HG03108 (cell line): ENCODE results near the gene DPP9.
"Not testable (repeated sequence)": the region's sequence is repeated elsewhere in the genome, so short reads cannot be mapped to it uniquely, and the experiment has no call there.

Experiments used
- ATAC-seq: cut with Tn5 transposase; IDR thresholded peaks from one replicate; pipeline ENCODE4 v1.9.1; 2021; ENCODE audit warnings: moderate library complexity; ENCODE audit not compliant: unreplicated experiment

The DPP9 gene

DNA sequence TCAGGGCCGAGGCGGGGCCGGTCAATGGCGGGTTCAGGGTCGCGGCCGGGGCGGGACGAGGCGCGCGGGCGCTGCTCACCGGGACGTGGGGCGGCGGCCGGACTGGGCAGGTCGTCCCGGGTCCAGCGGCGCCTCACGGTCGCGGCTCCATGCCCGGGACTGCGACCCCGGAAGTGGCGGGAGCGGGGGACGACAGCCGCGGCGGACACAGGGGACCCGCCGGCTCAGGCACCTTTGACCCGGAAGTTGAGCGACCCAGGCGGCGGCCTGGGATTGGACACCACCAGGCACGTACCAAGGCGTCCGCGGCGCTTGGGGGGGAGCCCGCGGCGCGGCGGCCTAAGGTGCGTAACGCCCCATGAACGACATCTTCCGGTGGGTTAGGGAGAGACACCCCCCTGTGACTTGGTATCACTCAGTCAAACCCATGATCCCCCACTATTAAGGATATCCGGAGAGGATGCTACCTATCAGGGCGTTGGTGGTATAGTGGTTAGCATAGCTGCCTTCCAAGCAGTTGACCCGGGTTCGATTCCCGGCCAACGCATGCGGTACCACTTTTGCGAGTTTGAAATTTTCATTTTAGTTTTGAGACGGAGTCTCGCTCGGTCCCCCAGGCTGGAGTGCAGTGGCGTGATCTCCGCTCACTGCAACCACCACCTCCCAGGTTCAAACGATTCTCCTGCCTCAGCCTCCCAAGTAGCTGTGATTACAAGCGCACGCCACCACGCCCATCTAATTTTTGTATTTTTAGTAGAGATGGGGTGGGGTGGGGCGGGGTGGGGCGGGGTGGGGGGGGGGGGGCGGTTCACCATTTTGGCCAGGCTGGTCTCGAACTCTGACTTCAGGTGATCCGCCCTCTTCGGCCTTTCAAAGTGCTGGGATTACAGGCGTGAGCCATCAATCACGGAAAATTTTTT is at the start of gene DPP9:
Gene DPP9 (minus strand): TSS at position 248 of the 920 bp plus-strand sequence. CDS start 3,936 bp downstream, outside the sequence.
- peak; percentile 91 for ATAC-seq

DNA sequence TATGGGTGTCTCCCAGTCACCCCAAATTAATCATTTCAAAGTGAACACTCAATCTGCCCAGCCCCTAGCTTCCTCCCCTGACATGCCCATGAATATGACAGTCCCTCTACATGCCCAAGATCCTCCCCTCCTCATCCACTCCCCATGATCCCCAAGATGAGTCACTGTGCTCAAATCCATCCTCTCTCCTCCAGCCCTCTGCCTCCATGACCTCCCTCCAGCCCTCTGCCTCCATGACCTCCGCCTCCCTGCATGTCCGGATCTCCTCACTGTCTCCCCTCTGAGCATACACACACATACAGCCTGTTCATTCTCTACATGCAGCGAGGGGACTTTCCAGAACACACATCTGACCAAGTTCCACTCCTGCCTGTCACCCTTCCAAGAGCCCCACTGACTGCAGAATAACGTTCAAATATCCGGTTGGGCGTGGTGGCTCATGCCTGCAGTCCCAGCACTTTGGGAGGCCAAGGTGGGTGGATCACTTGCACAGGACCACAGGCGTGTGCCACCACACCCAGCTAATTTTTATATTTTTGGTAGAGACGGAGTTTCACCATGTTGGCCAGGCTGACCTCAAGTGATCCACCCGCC is 49.5 kb upstream of the DPP9 start:
- no peak for ATAC-seq

DNA sequence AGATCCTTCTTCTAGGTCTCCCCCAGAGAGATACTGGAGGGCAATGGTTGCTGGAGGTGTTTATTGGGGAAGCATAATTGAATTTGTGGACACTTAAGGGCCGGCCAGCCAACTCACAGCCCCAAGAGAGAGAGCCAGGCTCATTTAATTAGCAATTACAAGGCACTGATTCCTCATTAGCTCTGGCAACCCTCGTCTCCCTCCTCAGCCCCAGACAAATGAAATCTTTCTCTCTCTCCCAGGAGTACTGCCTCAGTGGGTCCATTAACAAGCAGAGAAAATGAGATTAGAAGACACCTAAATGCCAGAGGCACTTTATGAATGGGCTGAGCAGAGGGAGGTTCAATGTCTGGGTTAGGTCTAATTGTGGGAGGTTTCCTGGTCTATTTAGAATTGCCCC is 48.9 kb upstream of the DPP9 start:
- no peak for ATAC-seq

DNA sequence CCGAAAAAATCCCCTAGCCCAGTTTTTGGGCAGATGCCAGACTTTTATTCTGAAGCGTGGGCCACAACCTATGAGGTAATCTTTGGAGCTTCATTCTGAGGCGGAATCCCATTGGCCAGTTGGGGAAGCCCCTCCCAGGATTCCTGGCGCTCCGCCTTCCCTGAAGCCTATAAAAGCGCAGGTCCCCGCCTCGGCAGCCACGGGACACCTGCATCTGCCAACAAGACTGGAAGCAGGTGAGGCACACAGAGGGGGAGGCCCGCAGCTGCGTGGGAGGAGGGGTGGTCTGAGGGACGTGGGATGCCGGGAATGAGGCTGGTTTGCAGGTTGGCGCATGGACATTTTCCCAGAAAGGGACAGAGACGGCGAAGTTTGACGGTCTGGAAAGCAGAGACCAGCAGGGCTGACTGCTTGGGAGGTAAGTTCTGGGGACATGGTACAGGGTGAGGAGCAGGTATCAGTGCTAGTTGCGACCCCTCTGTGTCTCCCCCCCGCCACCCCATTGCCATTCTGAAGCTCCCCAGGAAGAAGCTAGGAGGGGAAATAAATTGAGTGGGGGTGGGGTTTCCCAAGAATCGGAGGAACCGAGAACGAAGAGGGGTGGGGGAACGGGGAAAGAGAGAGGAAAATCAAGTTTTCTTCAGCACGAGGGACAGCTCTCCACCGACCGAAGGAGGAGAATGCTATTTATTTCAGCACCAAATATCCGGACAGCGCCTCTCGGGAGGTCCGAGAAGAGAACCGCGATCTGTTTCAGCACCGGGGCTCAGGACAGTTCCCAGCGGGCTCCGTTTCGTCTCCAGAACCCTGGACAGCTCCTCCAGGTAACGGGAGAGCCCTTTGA is 45.5 kb upstream of the DPP9 start:
- ATAC-seq = no peak

DNA sequence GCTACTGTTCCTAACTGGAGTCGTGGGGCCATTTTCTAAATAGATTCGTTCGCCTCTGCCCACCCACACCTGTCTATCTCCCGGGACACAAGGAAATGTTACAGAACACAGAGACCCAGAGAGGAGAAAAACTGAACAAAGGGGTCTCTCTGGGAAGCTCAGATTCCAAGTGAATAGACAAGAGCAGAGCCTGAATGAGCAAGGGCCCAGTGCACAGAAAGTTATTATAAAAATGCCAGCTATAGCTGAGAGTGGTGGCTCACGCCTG is 40.7 kb upstream of the DPP9 start:
- no peak for ATAC-seq

DNA sequence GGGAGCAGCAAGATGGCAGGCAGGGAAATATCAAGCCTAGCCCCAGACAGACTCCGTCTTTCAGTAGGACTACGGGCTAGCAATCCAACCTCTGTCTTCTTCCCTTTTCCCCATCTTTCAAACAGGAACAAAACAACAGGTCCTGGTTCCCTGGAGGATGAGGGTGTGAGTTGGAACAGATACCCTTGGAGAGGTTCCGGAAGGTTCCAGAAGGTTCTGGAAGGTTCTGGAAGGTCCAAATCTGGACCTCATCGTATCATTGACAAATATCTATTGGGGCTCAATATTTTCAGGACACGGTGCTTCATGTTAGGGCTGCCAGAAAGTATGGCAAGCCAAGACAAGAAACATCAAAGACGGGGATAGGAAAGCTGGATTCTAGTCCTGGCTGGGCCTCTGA is 39.4 kb upstream of the DPP9 start:
- ATAC-seq = no peak

DNA sequence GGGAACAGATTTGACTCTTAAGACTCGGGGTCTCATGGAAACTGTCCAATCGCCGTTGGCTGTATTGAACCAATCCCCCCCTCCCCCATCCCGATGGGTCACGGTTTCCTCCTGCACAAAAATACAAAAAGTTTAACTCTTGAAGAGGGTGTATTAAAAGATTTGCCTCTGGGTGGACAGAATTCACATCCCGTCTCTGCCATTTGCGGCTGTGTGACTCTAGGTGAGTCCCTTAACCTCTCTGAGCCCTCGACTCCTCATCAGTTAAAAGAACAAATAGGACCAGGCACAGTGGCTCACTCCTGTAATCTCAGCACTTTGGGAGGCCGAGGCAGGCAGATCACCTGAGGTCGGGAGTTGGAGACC is 36.6 kb upstream of the DPP9 start:
- ATAC-seq = no peak

DNA sequence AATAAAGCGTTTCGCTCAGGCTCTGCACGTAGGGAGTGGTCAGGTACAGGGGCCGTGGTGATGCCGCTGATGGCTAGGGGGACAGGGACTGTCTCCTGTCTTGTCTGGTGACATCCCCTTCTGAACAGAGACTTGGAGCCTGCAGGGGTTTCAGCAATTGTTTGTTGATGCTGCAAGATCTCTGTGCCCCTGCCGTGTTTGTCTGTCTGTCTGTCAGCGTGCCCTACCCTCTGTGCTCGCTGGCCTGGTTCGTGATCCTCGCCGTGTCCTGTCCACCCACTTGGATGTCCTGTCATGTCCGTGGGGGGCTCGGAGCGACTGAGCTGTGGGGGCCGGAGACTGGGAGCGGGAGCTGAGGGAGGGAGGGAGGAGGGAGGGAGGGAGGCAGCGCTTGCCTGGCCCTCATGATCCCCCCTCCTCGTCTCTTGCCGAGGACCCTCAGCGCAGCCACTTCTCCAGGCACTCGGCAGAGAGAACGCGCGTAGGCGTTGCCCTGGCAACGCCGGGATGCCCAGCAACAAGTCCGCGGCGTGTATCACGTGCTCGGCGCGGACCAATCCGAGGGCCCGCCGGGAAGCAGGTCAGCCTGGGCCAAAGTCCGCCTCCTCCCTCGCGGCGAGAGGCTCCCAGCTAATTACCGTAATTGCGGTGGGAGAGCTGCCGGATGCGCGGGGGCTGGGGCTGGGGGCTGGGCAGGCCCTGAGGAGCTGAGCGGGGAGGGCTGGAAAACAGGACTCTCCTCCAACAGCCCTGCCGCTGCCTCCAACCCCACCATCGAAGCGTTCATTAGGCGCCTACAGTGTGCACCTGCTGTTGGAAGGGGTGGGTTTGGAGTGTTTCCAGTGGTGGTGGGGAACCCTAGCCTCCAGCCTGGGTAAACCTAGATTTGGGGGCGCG is 36.0 kb upstream of the DPP9 start:
- peak; percentile 45 for ATAC-seq

DNA sequence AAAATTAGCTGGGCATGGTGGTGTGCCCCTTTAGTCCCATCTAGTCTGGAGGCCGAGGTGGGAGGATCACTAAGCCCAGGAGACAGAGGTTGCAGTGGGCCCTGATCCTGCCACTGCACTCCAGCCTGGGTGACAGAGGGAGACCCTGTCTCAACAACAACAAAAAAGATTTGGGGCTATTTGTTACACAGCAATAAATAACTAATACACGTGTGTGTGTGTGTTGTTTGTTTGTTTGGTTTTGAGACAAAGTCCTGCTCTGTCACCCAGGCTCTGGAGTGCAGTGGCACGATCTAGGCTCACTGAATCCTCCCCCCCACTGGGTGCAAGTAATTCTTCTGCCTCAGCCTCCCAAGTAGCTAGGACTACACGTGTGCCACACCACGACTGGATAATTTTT is 35.0 kb upstream of the DPP9 start:
- no peak for ATAC-seq

DNA sequence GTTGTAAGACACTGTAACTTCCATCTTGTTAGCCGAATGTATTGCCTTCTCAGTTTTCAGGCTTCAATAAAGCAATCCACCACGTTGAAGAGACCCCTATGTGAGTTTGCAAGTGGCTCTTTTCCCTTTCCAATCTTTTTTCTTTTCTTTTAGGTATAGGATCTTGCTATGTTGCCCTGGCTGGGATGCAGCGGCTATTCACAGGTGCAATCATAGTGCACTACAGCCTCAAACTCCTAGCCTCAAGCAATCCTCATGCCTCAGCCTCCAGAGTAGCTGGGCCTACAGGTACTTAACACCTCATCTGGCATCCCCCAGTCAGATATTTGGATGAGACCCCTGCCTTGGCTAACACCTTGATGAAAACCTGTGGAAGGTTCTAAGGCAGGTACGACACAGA is 34.4 kb upstream of the DPP9 start:
- no peak for ATAC-seq

DNA sequence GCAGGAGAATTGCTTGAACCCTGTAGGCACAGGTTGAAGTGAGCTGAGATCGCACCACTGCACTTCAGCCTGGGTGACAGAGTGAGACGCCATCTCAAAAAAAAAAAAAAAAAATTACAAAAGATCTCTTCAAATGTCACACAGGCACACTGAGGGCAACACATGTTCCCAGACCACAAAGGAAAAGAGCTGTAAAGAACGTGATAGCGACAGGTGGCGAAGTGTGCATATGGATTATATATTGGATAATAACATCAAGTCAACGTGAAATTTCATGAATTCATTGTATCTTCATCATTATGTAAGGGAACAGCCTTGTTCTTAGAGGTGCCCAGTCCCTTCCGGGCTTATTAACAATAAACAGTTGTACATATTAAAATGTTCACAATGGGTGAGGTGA is 31.8 kb upstream of the DPP9 start:
- no peak for ATAC-seq

DNA sequence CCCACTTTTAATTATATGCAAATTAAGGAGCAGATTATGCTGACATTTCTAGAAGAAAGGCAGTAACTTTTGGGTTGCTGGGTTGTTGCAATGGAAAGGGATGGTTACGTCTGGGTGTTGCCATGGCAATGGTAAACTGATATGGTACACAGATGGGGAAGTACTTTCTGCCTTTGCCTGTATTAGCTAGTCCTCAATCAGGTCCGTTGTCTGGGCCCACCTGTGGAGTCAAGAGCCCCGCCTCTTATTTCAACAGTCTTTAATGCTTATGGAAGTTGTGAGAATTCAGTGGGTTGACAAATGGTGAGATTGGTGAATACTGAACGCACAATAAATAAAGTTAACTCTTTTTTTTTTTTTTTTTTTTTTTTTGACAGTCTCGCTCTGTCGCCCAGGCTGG is 30.6 kb upstream of the DPP9 start:
- ATAC-seq = no peak

DNA sequence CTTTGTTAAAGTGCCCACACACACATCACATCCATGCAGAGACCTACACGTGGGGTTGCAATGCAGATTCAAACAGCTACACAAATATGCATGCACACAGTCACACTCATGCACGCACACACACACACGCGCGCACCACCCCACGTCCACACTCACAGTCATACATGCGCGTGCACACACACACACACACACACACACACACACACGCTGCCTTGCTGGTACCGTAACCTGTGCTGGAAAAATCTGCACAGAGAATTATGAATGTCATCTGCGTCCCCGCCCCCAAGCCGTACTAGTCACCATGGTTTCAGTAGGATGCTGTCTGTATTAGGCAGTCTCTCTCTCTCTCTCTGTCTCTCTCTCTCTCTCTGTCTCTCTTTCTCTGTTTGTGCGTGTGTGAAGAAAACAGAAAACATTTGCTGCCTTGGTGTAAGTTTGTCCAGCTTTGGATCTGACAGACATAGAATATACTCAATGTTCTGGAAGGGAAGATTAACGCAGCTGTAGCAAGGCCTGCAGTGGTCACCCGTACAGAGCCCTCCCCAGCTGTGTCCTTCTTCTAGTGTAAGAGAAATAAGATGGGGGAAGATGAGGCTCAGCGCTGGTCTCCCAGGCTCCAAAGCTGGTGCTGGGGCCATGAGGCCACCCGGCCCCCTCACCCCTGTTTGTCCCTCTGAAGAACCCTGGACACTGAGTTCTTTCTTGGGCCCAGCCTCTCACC is 26.4 kb upstream of the DPP9 start:
- no peak for ATAC-seq

DNA sequence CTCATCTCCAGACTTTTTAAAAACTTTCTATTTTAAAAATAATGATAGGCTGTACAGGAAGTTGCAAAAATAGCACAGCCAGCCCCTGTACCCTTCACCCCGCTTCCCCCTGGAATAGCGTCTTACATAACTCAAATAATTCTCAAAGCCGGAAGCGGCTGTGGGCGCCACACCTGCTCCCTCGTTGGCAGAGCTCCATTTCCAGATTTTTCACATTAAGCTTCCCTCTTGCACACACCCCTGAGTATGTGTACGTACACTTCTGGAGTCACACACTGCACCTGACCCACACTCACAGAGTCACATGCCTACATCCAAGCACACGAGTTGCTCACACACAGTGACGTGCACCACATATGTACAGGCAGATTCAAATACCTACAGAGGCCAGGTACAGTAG is 24.9 kb upstream of the DPP9 start:
- no peak for ATAC-seq

DNA sequence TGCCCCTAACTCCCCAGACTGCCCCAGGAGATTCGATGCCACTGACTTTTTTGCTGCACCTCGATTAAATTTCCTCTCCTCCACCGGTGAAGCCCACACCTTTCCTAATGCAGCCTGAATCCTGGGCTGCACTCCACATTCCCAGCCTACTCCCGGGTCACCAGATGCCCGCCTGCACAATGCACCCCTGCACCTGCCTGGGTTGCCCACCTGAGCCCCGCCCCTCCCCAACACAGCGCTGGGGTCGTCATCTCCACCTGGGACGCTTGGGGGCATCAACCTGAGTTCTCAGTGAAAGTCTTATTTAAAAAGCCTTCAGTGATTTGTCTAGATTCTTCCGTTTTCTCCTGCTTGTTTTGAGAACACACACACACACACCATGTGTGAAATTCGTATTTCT is 24.5 kb upstream of the DPP9 start:
- ATAC-seq = no peak

DNA sequence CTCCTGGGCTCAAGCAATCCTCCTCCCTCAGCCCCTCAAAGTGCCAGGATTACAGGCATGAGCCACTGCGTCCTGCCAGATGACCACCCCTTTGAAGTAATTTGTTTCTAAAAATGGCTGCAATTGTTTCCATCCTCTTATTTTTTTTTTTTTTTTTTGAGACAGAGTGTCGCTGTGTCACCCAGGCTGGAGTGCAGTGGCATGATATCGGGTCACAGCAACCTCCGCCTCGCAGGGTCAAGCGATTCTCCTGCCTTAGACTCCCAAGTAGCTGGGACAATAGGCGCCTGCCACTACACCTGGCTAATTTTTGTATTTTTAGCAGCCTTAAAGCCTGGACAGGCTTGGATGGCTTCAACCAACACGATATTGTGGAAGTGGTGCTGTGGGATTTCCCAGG is 22.3 kb upstream of the DPP9 start:
- ATAC-seq = no peak

DNA sequence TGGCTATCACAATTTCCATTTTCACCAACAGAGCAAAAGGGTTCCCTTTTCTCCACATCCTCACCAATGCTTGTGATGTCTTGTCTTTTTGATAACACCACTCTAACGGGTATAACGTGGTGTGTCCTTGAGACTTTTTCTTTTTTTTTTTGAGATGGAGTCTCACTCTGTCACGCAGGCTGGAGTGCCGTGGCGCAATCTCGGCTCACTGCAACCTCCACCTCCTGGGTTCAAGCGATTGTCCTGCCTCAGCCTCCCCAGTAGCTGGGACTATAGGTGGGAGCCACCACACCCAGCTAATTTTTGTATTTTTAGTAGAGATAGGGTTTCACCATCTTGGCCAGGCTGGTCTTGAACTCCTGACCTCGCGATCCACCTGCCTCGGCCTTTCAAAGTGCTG is 21.5 kb upstream of the DPP9 start:
- not testable (repeated sequence) for ATAC-seq

DNA sequence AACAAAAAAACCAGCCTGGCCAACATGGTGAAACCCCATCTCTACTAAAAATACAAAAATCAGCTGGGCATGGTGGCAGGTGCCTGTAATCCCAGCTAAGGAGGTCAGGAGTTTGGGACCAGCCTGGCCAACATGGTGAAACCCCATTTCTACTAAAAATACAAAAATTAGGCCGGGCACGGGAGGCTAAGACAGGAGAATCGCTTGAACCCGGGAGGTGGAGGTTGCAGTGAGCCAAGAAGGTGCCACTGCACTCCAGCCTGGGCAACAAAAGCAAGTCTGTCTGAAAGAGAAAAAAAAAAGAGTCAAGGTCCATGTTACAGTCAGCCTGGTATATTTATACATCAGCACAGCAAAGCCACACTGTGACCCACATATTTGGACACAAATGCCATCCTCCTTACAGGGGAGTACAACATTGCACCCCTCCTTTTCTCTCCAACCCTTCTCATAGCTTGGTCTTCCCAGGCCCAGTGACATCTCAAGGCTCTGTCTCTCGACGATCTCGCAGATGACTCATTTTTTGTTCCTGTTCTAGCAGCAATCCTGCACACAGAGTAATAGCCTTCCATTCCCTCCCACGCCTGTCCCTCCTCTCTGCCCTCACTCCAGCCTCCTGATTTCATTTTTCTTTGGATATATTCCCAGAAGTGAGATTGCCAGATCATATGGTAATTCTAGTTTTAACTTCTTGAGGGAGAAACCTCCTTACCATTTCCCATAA is 21.0 kb upstream of the DPP9 start:
- no peak for ATAC-seq

DNA sequence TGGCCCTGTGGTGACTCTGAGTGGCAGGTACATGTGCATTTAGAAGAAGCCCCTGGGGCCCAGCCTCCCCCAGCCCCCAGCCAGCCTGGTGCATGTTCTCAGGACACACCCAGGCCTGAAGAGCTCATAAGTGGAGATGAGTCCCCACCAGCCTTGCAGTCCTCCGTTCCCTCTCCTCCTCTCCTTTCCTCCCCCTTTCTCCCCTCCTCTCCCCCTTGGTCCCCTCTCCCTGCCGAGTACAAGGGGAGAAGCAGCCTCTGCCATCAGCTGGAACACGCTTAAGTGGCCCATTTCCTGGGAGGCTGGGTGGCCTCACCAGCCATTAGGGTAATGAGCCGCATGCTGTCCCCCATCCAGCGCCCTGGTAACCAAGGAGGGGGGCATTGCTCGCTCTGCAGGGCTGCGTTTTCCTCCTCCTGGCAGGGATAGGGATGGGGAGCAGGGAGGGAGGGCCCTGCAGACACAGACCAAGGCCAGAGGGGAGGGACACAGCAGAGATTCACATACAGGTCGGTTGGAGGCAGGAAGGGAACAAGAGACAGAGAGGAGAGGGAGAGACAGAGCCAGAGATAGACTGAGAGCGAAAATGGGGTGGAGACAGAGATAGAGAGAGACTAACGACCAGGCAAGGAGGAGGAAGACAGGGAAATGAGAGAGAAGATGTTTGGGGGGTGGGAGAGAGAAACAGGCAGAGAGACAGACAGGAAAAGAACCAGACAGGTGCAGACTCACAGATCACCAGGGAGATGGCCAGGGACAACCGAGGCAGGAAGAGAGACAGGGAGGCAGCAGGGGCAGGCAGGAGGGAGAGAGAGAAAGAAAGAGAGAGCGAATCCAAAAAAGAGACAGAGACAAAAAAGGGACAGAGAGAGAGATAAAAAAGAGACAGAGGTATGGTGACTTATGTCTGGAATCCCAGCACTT is 19.3 kb upstream of the DPP9 start:
- no peak for ATAC-seq
